ENCODE data around the gene NRK. TPM values are rescaled to one million over a fixed set of nuclear protein-coding genes. Genes with fewer than 3 reads are reported as not detected.

Gene NRK
- total and polyA plus RNA-seq, 7 donors = under 0.01 to 6.1 (median 2.3) TPM; not detected in 1

DNA sequence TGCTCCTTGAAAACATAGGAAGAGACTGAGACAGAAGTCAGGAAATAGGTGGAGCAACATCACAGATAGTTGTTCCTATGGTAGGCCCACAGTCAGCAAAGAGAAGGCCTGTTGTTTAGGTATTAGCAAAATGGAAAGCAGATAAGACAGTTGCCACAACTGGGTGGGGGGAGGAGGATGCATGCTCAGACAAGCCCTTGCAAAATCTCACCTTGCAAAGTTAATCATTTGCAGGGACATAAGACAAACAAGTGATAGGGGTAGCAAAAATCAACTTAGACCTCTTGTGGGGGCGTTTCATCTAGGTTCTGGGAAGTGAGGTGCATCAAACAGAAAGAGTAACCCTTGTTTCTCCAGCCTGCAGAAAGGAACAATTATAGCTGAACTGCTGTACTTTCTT is 185.5 kb downstream of the NRK start:
- 12 to 32% methylated on average over 1 of the region's 1 CpG for WGBS, 2 donors
- TF ChIP-seq POLR2AphosphoS5 (IDR thresholded peaks at IDR 0.05) (no peak), EP300 (IDR thresholded peaks at IDR 0.05) (no peak), POLR2A (IDR thresholded peaks at IDR 0.05) (no peak)
- TF ChIP-seq, protein P1, sequence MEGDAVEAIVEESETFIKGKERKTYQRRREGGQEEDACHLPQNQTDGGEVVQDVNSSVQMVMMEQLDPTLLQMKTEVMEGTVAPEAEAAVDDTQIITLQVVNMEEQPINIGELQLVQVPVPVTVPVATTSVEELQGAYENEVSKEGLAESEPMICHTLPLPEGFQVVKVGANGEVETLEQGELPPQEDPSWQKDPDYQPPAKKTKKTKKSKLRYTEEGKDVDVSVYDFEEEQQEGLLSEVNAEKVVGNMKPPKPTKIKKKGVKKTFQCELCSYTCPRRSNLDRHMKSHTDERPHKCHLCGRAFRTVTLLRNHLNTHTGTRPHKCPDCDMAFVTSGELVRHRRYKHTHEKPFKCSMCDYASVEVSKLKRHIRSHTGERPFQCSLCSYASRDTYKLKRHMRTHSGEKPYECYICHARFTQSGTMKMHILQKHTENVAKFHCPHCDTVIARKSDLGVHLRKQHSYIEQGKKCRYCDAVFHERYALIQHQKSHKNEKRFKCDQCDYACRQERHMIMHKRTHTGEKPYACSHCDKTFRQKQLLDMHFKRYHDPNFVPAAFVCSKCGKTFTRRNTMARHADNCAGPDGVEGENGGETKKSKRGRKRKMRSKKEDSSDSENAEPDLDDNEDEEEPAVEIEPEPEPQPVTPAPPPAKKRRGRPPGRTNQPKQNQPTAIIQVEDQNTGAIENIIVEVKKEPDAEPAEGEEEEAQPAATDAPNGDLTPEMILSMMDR (IDR thresholded peaks at IDR 0.05) = no peak
- no peaks in the 10 kb centered on the region for H3K4me1 ChIP-seq
- H3K27ac ChIP-seq = no peak overlapping the region
- no peaks in the 10 kb centered on the region for H3K27me3 ChIP-seq
- no peaks in the 10 kb centered on the region for H3K36me3 ChIP-seq
- no peak overlapping the region for H3K4me3 ChIP-seq
- intact Hi-C loops (cut with DNase I) = no loop called here
- DNase-seq = no peak
- H3K9me3 ChIP-seq = no peaks in the 10 kb centered on the region

Other genes starting within 250 kb of the NRK start
- gene SERPINA7, start 216.2 kb downstream of the NRK start, total RNA-seq = not detected
- gene SERPINA7, start 216.2 kb downstream of the NRK start, polyA plus RNA-seq = not detected

Measured in sigmoid colon (tissue), 7 donors.